Measurements from ENCODE around the gene AKAP13. TPM values are rescaled to one million over a fixed set of nuclear protein-coding genes. Genes with fewer than 3 reads are reported as not detected.

Gene AKAP13
- total and polyA plus RNA-seq, 9 donors, result 45.3 to 190 (median 98.6) TPM

- DNase-seq, result peak in 2 of 5 donors; percentile 50 to 69
- WGBS, 3 donors, result 8 to 23% (median 11%) methylated on average over 3 of the region's 3 CpGs
- Histone ChIP-seq H3K27ac (peak overlapping the region in 1 of 2 donors; percentile 38), H3K4me3 (no peak overlapping the region), H3K27me3 (no peaks in the 10 kb centered on the region), H3K9me3 (no peaks in the 10 kb centered on the region), H3K4me1 (ENCODE audit: insufficient read depth) (peaks cover 14% of the 10 kb centered on the region), H3K36me3 (no peaks in the 10 kb centered on the region)
- intact Hi-C loops (cut with DNase I), result loop anchor here in 2 of 4 donors (10.0 kb wide), 2 partner anchors 110 to 240 kb away; no protein-coding TSS in a partner anchor
- TF ChIP-seq EP300 (IDR thresholded peaks at IDR 0.05), result no peak
- TF ChIP-seq, protein P1, sequence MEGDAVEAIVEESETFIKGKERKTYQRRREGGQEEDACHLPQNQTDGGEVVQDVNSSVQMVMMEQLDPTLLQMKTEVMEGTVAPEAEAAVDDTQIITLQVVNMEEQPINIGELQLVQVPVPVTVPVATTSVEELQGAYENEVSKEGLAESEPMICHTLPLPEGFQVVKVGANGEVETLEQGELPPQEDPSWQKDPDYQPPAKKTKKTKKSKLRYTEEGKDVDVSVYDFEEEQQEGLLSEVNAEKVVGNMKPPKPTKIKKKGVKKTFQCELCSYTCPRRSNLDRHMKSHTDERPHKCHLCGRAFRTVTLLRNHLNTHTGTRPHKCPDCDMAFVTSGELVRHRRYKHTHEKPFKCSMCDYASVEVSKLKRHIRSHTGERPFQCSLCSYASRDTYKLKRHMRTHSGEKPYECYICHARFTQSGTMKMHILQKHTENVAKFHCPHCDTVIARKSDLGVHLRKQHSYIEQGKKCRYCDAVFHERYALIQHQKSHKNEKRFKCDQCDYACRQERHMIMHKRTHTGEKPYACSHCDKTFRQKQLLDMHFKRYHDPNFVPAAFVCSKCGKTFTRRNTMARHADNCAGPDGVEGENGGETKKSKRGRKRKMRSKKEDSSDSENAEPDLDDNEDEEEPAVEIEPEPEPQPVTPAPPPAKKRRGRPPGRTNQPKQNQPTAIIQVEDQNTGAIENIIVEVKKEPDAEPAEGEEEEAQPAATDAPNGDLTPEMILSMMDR (IDR thresholded peaks at IDR 0.05), result no peak
- TF ChIP-seq POLR2A (IDR thresholded peaks at IDR 0.05), result no peak
Measured at GRCh38 chr15:85725019-85725418, 344.6 kb downstream of the AKAP13 start.

DNA sequence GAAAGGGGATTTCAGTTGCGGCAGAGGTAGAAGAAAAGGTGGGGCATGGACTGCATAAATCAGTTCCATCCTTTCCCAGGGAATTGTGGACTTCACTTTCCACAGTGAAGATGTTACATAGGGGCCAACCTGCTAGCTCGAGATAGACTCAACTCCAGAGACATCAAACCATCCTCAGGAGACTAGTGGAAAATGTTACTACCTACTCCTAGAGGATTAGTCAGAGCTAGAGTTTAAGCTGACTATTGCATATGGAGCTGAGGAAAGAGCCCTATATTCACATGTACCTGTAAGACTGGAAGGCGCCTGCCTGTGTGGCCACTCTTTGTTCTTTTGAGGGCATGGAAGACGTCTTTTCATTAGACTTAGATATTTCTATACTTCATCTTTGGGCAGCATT, 345.2 kb downstream of the AKAP13 start:
- no peak for DNase-seq
- H3K4me1 ChIP-seq (ENCODE audit: insufficient read depth), result peaks cover 14% of the 10 kb centered on the region
- no peaks in the 10 kb centered on the region for H3K27me3 ChIP-seq
- WGBS, 3 donors, result 61 to 67% (median 63%) methylated on average over 4 of the region's 4 CpGs
- H3K27ac ChIP-seq, result peak overlapping the region in 1 of 2 donors; percentile 38
- no peak overlapping the region for H3K4me3 ChIP-seq
- H3K9me3 ChIP-seq, result no peaks in the 10 kb centered on the region
- no peak for TF ChIP-seq POLR2A (IDR thresholded peaks at IDR 0.05)
- intact Hi-C loops (cut with DNase I), result loop anchor here in 2 of 4 donors (10.0 kb wide), 2 partner anchors 111 to 241 kb away; no protein-coding TSS in a partner anchor
- no peaks in the 10 kb centered on the region for H3K36me3 ChIP-seq

GRCh38 chr15:85726454-85726853, 346.1 kb downstream of the AKAP13 start:
- no peak overlapping the region for H3K27ac ChIP-seq
- TF ChIP-seq, protein P1 (IDR thresholded peaks at IDR 0.05), result no peak
- TF ChIP-seq POLR2A (IDR thresholded peaks at IDR 0.05) (no peak), EP300 (IDR thresholded peaks at IDR 0.05) (peak; percentile 21)
- no peak for DNase-seq
- H3K36me3 ChIP-seq, result no peaks in the 10 kb centered on the region
- H3K4me3 ChIP-seq, result no peak overlapping the region
- H3K27me3 ChIP-seq, result no peaks in the 10 kb centered on the region
- 28 to 34% (median 30%) methylated on average over 2 of the region's 2 CpGs for WGBS, 3 donors
- H3K9me3 ChIP-seq, result no peaks in the 10 kb centered on the region
- intact Hi-C loops (cut with DNase I), result loop anchor here in 2 of 4 donors (10.0 kb wide), 2 partner anchors 112 to 242 kb away; no protein-coding TSS in a partner anchor
- H3K4me1 ChIP-seq (ENCODE audit: insufficient read depth), result peaks cover 14% of the 10 kb centered on the region

- Histone ChIP-seq H3K36me3 (no peaks in the 10 kb centered on the region), H3K4me1 (ENCODE audit: insufficient read depth) (peaks cover 14% of the 10 kb centered on the region), H3K9me3 (no peaks in the 10 kb centered on the region), H3K27ac (no peak overlapping the region), H3K27me3 (no peaks in the 10 kb centered on the region), H3K4me3 (no peak overlapping the region)
- TF ChIP-seq, protein P1 (IDR thresholded peaks at IDR 0.05), result no peak
- no peak for TF ChIP-seq POLR2A (IDR thresholded peaks at IDR 0.05)
- TF ChIP-seq EP300 (IDR thresholded peaks at IDR 0.05), result no peak
- WGBS, 3 donors, result 52 to 67% (median 62%) methylated on average over 2 of the region's 2 CpGs
- intact Hi-C loops (cut with DNase I), result loop anchor here in 2 of 4 donors (10.0 kb wide), 2 partner anchors 112 to 242 kb away; no protein-coding TSS in a partner anchor
- peak in 1 of 5 donors; percentile 50 for DNase-seq
Measured at GRCh38 chr15:85727068-85727467, 346.7 kb downstream of the AKAP13 start.

Measured in ovary (tissue), 9 donors.